Naive thymus-derived CD8-positive, alpha-beta T cell (primary cell): Measurements from ENCODE around the gene PEBP1. TPM values are rescaled to one million over a fixed set of nuclear protein-coding genes. Genes with fewer than 3 reads are reported as not detected.

Source experiments
- ATAC-seq, 2 donors: fragments of 150-1000 bp; cut with Tn5 transposase in 1 of 2; sonication (Bioruptor Pico), chemical (Tn5 transposase) in 1 of 2; 1 replicate in 1 of 2; 2 replicates in 1 of 2; pipeline ENCODE4 v1.10.0; 2021; ENCODE audit warnings: mild to moderate bottlenecking in 2 of 2, moderate library complexity in 2 of 2
- POLR2A ChIA-PET: fragments of 350-600 bp; sonication (Branson Sonifier 250); formaldehyde crosslinking; loops from one replicate; lab custom pipeline; 2021; ENCODE audit warnings: antibody characterized with exemption; lab: Charles Lee
- DNase-seq, 10 donors: peaks; one replicate each; pipeline versions ENCODE4 v3.0.0 to v3.0.0-alpha.2; 2020 to 2022
- H3K27ac Mint-ChIP-seq, 10 donors: one replicate each; pipeline ENCODE4 v1.8.0; 2020 to 2022; ENCODE audit warnings: mild to moderate bottlenecking in 10 of 10, mixed read lengths in 10 of 10, moderate library complexity in 4 of 10, inconsistent platforms in 1 of 10
- H3K27me3 Mint-ChIP-seq, 5 donors: one replicate each; pipeline ENCODE4 v1.8.0; 2021 to 2022; ENCODE audit warnings: mixed read lengths in 5 of 5
- H3K36me3 Mint-ChIP-seq, 3 donors: one replicate each; pipeline ENCODE4 v1.8.0; 2020 to 2022; ENCODE audit warnings: mixed read lengths in 3 of 3, mild to moderate bottlenecking in 2 of 3, inconsistent platforms in 1 of 3
- H3K4me1 Mint-ChIP-seq, 4 donors: one replicate each; pipeline ENCODE4 v1.8.0; 2021 to 2022; ENCODE audit warnings: mixed read lengths in 4 of 4
- H3K4me3 Mint-ChIP-seq, 10 donors: one replicate each; pipeline ENCODE4 v1.8.0; 2020 to 2022; ENCODE audit warnings: mild to moderate bottlenecking in 10 of 10, mixed read lengths in 10 of 10, moderate library complexity in 6 of 10, inconsistent platforms in 1 of 10
- H3K9me3 Mint-ChIP-seq, 9 donors: one replicate each; pipeline ENCODE4 v1.8.0; 2020 to 2022; ENCODE audit warnings: mixed read lengths in 9 of 9, mild to moderate bottlenecking in 3 of 9, inconsistent platforms in 1 of 9, moderate library complexity in 1 of 9
- polyA plus RNA-seq, 3 donors: library from polyadenylated mRNA; unstranded; fragments of 300-500 nt; fragmentation: Illumina TruSeq; gene quantifications; one replicate each; pipeline ENCODE4 v1.2.3, GENCODE V29; 2021
- total RNA-seq, 8 experiments: library from RNA in 2 of 8; stranded (reverse) in 2 of 8; gene quantifications; one replicate each; pipeline ENCODE4 v1.2.3 and lab custom pipeline; 2021 to 2026

PEBP1 gene
- total and polyA plus RNA-seq, 5 experiments from 2014 or later: 85.2 to 344 (median 290) TPM

DNA sequence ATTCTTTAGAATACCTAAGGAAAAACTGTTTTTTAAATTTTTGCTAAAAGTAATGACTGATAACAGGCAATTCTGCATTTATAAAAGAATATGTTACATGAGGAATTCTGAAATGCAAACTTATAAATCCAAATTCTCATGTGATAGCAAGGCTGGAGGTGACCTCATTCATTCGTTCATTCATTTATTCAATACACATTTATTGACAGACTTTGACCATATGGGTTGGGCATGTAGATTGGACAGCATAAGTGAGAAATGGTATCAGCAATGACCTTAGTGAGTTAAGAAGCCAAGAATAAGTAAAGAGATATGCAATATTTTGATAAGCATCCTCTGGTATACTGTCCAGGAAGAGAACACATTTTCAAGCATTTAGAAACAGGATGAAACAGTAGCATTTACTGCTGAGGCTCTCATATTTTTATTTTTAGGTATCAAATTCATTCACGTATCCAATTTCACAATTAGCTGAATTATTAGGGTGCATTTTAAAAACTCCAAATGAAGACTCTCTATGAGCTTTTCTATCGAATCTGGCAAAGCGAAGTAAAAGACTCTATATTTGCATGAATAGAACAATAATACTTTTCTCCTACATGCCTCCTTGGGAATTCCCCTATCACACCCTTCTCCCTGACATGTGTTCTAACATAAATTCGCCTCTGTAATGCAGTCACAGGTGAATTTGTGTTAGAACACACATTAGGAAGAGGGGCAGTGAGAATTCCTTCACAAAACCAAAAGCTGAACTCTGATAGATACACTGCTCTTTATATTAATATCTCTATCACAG lies 49.9 kb downstream of the PEBP1 start:
- ATAC-seq (no peak), DNase-seq (no peak)
- Mint-ChIP-seq H3K27ac (peak overlapping the region in 6 of 10 donors; percentile 25 to 63 (median 54)), H3K36me3 (peaks cover 3 to 50% (median 4%) of the 10 kb centered on the region in 3 donors), H3K9me3 (no peaks in the 10 kb centered on the region), H3K4me1 (peaks cover 3 to 12% (median 9%) of the 10 kb centered on the region in 4 donors), H3K27me3 (no peaks in the 10 kb centered on the region), H3K4me3 (no peak overlapping the region)
- POLR2A ChIA-PET: no interaction called here

DNA sequence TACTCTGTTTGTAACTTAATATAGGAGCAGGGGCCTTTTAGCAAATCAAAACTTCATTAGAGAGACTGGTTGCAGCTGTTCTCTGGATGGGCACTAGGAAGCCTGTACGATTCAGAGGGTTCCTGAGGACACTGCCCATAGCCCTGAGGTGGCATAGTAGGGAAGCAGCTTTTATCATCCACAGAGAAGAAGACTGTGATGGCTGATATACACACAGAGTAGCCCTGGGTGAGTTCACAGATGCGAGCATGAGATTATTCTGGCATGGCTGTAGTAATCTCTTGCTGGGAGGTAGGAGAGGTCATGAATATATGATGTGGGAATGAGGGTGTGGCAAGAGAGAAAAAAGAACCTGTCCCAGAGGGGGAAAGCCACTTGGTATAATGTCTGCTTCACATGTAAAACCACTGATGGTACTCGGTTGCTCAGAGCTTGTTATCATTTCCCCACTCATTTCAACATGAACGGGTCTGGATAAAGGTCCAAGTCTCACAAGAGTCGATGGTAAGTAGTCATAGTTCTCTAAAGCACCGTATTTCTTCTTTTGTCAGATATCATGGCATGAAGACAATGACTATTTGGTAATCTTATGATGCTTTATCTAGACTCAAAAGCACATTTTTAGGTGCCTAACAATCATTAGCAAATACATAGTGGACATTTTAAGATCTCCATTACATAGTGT lies 52.0 kb downstream of the PEBP1 start:
- Mint-ChIP-seq H3K27ac (peak overlapping the region in 8 of 10 donors; percentile 13 to 88 (median 67)), H3K9me3 (no peaks in the 10 kb centered on the region), H3K4me1 (peaks cover 1 to 8% (median 6%) of the 10 kb centered on the region in 4 donors), H3K4me3 (no peak overlapping the region), H3K36me3 (peaks cover 0 to 45% (median 0%) of the 10 kb centered on the region in 3 donors), H3K27me3 (no peaks in the 10 kb centered on the region)
- DNase-seq (no peak), ATAC-seq (no peak)
- POLR2A ChIA-PET: no interaction called here

DNA sequence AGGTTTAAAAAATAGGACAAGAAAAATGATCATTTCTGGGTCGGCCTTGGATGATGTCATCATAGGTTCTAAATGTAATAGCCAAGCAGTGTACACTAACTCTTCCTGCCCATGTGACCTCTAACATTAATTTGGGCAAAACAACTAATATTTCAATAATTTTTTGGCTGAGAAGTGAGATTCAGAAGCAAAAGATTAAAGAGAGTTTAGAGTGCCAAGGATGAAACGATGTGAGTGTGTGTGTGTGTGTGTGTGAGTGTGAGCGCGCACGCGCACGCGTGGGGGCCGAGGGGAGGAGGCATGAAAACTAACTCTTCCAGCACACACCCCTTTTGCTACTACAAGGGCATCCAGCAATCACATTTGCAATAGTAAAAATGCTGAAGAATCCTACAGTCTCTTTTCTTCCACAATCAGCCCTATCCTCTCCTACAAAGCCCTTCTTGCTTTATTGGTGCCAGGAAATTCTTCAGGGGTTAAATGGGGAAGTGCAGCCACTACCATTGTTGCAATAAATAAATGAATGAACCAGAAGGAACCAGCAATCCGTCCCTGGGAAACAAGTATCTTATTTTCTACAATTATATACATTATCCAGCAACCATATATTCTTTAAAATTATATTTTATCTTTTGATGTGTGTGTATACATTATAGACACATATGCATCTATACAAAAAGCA lies 52.9 kb downstream of the PEBP1 start:
- POLR2A ChIA-PET: no interaction called here
- Mint-ChIP-seq H3K9me3 (no peaks in the 10 kb centered on the region), H3K36me3 (peaks cover 0 to 49% (median 0%) of the 10 kb centered on the region in 3 donors), H3K4me3 (no peak overlapping the region), H3K27me3 (no peaks in the 10 kb centered on the region), H3K4me1 (peaks cover 0 to 8% (median 4%) of the 10 kb centered on the region in 4 donors), H3K27ac (peak overlapping the region in 4 of 10 donors; percentile 19 to 63 (median 34))
- DNase-seq: no peak
- ATAC-seq: no peak

DNA sequence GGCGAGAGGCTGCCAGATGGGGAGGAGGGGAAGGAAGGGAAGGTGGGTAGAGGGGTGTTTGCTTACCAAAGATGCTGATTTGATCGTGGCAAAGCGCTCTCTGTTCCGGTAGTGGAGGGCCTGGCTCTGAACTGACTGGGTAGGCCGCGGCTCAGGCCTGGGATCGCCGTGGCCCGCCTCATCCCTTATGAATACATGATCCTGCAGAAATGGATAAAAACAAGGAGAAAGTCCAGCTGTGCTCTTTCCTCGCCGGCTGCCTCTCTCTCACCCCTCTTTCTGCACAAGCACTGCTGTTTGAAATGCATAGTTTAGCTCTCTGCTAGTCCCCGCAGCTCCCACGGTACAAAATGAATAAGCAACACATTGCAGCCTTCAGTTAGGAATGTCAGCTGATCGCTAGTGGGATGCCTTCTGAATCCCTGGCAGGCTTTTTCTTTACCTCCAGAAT lies 53.8 kb downstream of the PEBP1 start:
- H3K9me3 Mint-ChIP-seq: no peaks in the 10 kb centered on the region
- H3K4me3 Mint-ChIP-seq: no peak overlapping the region
- DNase-seq (no peak), ATAC-seq (no peak)
- H3K27ac Mint-ChIP-seq: peak overlapping the region in 4 of 10 donors; percentile 24 to 80 (median 44)
- H3K27me3 Mint-ChIP-seq: no peaks in the 10 kb centered on the region
- POLR2A ChIA-PET: no interaction called here
- peaks cover 0 to 56% (median 3%) of the 10 kb centered on the region in 3 donors for H3K36me3 Mint-ChIP-seq
- peaks cover 1 to 8% (median 4%) of the 10 kb centered on the region in 4 donors for H3K4me1 Mint-ChIP-seq

GRCh38 chr12:118190266-118190665 lies 54.3 kb downstream of the PEBP1 start:
- ATAC-seq: no peak
- POLR2A ChIA-PET: no interaction called here
- Mint-ChIP-seq H3K9me3 (no peaks in the 10 kb centered on the region), H3K36me3 (peaks cover 0 to 58% (median 3%) of the 10 kb centered on the region in 3 donors), H3K27me3 (no peaks in the 10 kb centered on the region), H3K27ac (peak overlapping the region in 2 of 10 donors; percentile 24 to 28), H3K4me1 (peaks cover 1 to 8% (median 4%) of the 10 kb centered on the region in 4 donors), H3K4me3 (no peak overlapping the region)
- DNase-seq: no peak

DNA sequence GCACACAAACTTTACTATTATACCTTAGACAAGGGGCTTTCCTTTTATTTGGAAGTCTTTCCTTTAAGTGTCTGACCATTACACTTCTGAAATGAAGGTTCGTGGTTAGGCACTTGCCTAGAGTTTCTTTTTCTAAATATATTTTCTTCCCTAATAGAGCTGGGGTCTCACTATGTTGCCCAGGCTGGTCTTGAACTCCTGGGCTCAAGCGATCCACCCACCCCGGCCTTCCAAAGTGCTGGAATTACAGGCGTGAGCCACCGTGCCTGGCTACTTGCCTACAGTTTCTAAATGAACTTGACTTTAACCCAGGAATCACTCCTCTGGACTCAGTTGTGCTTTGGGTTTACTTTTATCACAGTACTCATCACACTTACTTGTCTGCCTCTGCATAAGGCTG lies 57.6 kb downstream of the PEBP1 start:
- POLR2A ChIA-PET: no interaction called here
- H3K27ac Mint-ChIP-seq: no peak overlapping the region
- DNase-seq: no peak
- no peaks in the 10 kb centered on the region for H3K9me3 Mint-ChIP-seq
- ATAC-seq: no peak
- H3K27me3 Mint-ChIP-seq: no peaks in the 10 kb centered on the region
- H3K4me1 Mint-ChIP-seq: peaks cover 0 to 5% (median under 1%) of the 10 kb centered on the region in 4 donors
- H3K4me3 Mint-ChIP-seq: no peak overlapping the region
- peaks cover 0 to 68% (median 9%) of the 10 kb centered on the region in 3 donors for H3K36me3 Mint-ChIP-seq

- peaks cover 0 to 5% (median under 1%) of the 10 kb centered on the region in 4 donors for H3K4me1 Mint-ChIP-seq
- ATAC-seq (no peak), DNase-seq (no peak)
- no peaks in the 10 kb centered on the region for H3K27me3 Mint-ChIP-seq
- no peaks in the 10 kb centered on the region for H3K9me3 Mint-ChIP-seq
- no peak overlapping the region for H3K4me3 Mint-ChIP-seq
- POLR2A ChIA-PET: no interaction called here
- H3K36me3 Mint-ChIP-seq: peaks cover 0 to 68% (median 10%) of the 10 kb centered on the region in 3 donors
- peak overlapping the region in 1 of 10 donors; percentile 5 for H3K27ac Mint-ChIP-seq
Observed at GRCh38 chr12:118193958-118194357, 58.0 kb downstream of the PEBP1 start.

Other genes starting within 250 kb of the PEBP1 start
- not detected for gene KSR2, start 167.1 kb upstream of the PEBP1 start, total RNA-seq
- gene KSR2, start 167.1 kb upstream of the PEBP1 start, polyA plus RNA-seq: not detected
- 10 to 100 TPM; 16.7 to 18.4 TPM for gene RFC5, start 119.4 kb upstream of the PEBP1 start, total RNA-seq
- gene RFC5, start 119.4 kb upstream of the PEBP1 start, polyA plus RNA-seq: 10 to 100 TPM; 12.3 to 16.1 (median 12.5) TPM
- gene WSB2, start 74.9 kb upstream of the PEBP1 start, total RNA-seq: 10 to 100 TPM; 14.8 to 18.6 TPM
- 10 to 100 TPM in 2 of 3 donors, 1 to 10 TPM in 1; 7.7 to 16.9 (median 12.4) TPM for gene WSB2, start 74.9 kb upstream of the PEBP1 start, polyA plus RNA-seq
- 1 to 10 TPM; 3.2 to 5.0 TPM for gene VSIG10, start 32.1 kb upstream of the PEBP1 start, total RNA-seq
- gene VSIG10, start 32.1 kb upstream of the PEBP1 start, polyA plus RNA-seq: 1 to 10 TPM; 2.0 to 3.1 (median 2.1) TPM
- 10 to 100 TPM; 71.7 to 75.5 TPM for gene TAOK3, start 236.8 kb downstream of the PEBP1 start, total RNA-seq
- gene TAOK3, start 236.8 kb downstream of the PEBP1 start, polyA plus RNA-seq: 10 to 100 TPM; 71.6 to 86.4 (median 74.7) TPM
- gene SUDS3, start 240.4 kb downstream of the PEBP1 start, total RNA-seq: 10 to 100 TPM; 29.8 to 31.7 TPM
- 10 to 100 TPM; 10.7 to 13.9 (median 13.7) TPM for gene SUDS3, start 240.4 kb downstream of the PEBP1 start, polyA plus RNA-seq